ELR (cell line): ENCODE results near the gene NME7.
"Not testable (repeated sequence)": the region's sequence is repeated elsewhere in the genome, so short reads cannot be mapped to it uniquely, and the experiment has no call there.

Experiments
- DNase-seq: peaks from one replicate; pipeline ENCODE4 v3.0.0-alpha.2; 2015; ENCODE audit warnings: low read depth

The NME7 gene

DNA sequence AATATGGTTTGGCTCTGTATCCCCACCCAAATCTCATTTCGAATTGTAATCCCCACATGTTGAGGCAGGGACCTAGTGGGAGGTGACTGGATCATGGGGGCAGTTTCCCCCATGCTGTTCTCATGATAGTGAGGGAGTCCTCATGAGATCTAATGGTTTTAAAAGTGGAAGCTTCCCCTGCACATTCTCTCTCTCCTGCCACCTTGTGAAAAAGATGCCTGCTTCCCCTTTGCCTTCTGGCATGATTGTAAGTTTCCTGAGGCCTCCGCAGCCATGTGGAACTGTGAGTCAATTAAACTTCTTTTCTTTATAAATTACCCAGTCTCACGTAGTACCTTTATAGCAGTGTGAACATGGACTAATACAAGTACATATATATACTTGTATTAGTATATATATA, 25.5 kb downstream of the NME7 start:
- not testable (repeated sequence) for DNase-seq

DNA sequence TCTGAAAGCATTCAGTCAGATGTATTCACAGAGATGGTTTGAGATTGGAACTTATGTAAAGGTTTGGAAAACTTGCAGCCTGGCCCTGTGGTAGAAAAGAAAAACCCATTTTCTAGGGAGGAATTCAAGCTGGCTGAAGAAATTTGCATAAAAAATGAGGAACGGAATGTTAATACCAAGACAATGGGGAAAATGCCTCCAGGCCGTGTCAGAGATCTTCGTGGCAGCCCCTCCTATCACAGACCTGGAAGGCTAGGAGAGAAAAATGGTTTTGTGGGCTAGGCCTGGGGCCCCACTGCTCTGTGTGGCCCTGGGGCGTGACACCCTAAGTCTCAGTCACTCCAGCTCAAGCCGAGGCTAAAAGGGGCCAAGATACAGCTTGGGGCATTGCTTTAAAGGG, 26.7 kb downstream of the NME7 start:
- no peak for DNase-seq

DNA sequence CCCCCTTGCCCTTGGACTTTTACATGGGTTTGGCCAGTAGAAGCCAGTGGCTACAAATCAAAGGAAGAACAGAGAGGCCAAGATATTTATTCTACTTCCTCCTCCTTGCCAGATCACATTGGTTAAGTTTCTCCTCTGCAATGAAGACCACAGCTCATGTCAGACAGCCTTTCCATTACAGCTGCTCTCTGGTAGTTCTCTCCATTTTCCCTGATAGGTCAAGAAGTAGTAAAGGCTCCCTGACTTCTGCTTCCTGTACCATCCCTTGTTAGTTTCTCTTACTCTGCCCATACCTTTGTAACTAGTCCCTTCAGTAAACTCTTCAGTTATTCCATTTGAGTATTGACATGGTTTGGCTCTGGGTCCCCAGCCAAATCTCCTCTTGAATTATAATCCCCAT, 27.8 kb downstream of the NME7 start:
- DNase-seq: no peak

DNA sequence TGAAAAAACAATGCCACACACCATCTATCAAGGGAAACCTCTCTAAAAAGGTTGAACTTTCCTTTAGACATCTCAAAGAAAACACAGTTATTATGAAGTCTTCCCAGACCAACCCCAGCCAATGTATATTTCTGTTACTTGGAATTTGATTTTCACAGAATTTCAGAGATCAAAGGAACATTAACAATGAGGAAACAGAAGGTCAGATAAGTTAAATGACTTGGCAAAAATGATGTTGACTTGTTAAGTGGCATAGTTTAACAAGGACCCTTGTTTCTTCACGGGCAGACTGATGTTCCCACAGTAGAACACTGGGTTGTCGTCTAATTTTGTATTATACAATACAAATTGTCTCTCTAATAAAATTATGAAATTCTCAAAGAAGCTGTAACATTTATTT, 29.0 kb downstream of the NME7 start:
- no peak for DNase-seq

DNA sequence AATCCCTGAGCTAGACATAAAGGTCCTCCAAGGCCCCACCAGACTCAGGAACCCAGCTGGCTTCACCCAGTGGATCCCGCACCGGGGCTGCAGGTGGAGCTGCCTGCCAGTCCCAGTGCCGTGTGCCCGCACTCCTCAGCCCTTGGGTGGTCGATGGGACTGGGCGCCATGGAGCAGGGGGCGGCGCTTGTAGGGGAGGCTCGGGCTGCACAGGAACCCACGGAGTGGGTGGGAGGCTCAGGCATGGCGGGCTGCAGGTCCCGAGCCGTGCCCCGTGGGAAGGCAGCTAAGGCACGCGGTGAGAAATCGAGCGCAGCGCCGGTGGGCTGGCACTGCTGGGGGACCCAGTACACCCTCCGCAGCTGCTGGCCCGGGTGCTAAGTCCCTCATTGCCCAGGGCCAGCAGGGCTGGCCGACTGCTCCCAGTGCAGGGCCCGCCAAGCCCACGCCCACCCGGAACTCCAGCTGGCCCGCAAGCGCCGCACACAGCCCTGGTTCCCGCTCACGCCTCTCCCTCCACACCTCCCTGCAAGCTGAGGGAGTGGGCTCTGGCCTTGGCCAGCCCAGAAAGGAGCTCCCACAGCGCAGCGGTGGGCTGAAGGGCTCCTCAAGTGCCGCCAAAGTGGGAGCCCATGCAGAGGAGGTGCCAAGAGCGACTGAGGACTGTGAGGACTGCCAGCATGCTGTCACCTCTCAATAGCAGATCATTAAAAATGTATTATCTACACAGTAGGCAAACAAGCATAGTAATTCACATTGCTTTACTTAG, 30.5 kb downstream of the NME7 start:
- DNase-seq: not testable (repeated sequence)

DNA sequence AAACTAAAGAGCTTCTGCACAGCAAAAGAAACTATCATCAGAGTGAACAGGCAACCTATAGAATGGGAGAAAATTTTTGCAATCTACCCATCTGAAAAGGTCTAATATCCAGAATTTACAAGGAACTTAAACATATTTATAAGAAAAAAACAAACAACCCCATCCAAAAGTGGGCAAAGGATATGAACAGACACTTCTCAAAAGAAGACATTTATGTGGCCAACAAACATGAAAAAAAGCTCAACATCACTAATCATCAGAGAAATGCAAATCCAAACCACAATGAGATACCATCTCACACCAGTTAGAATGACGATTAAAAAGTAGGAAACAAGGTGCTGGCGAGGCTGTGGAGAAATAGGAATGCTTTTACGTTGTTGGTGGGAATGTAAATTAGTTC, 32.9 kb downstream of the NME7 start:
- DNase-seq: not testable (repeated sequence)

DNA sequence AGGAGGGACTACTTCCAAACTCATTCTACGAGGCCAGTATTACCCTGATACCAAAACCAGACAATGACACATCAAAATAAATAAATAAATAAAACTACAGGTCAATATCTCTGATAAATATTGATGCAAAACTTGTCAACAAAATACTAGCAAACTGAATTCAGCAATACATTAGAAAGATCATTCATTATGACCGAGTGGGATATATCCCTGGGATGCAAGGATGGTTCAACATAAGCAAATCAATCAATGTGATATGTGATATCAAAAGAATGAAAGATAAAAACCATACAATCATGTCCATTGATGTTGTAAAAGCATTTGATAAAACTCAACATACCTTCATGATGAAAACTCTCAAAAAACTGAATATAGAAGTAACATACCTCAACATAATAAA, 36.7 kb downstream of the NME7 start:
- DNase-seq: no peak

DNA sequence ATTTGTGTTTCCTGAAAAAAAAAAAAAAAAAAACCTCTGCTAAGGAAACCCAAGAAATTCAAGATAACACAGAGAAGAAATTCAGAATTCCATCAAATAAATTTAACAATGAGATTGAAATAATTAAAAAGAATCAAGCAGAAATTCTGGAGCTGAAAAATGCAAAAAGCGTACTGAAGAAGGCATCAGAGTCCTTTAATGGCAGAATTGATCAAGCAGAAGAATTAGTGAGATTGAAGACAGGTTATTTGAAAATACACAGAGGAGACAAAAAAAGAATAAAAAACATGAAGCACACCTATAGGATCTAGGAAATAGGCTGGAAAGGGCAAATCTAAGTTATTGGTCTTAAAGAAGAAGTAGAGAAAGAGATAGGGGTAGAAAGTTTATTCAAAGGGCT, 38.2 kb downstream of the NME7 start:
- no peak for DNase-seq

DNA sequence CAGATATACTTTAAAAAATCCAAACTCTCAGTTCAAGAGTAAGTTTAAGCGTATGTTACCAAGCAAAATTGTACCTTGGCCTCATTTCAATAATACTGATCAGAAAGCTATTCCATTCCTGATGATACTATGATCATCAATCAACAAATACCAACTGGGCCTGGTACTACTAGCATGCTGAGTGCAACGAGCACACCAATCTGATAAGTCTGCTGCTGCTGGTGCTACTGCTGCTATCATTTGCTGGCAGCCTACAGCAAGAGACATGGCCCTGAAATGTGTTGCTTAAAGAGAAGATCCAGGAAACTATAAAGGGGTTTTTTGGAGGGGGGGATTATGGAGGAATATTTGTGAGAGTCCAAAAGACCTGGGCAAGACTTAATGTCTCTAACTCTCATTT, 39.7 kb downstream of the NME7 start:
- DNase-seq: no peak

DNA sequence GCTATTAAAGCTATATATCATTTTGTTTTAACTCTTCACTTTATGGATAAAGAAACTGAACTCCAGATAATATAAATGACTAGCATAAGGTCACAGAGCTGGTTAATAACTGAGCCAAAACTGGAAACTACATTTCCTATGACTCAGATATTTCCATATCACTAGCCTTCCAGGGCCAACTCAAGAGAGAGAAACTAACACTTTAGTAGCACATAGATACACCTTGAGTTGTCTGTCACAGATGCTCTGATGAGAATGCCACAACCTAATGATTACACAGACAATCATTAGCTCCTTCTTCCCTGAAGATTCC, 40.7 kb downstream of the NME7 start:
- DNase-seq: peak; percentile 66

DNA sequence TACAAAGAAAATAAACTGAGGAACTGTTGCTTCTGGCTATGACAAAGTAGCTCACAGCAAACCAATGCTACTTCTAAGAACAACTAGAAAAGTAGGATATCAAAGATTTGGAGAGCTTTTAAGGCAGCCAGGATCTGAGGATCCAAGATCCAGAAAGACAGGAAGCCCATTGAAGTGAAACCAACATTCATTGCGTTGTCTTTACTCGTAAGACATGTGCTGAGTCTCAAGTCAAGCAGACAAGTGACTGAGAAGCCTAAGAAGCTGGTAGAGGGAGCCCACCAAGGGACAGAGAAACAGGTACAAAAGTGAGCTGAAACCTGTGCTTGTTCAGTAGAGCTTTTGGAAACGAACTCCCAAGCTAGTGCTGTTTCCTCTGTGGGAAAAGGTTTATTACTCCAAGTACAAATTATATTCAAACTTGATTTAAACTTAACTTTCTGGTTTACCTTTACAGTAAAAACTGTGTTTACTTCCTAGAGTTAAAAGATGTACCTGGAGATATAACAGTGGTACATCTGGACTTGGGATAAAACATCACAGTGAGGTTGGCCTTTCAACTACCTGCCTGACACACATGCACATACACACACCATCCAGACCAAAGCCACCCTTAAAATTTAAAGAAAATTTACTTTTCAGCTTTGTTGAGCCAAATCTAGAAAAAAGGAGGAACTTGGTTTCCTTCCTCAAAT, 41.2 kb downstream of the NME7 start:
- DNase-seq: no peak

DNA sequence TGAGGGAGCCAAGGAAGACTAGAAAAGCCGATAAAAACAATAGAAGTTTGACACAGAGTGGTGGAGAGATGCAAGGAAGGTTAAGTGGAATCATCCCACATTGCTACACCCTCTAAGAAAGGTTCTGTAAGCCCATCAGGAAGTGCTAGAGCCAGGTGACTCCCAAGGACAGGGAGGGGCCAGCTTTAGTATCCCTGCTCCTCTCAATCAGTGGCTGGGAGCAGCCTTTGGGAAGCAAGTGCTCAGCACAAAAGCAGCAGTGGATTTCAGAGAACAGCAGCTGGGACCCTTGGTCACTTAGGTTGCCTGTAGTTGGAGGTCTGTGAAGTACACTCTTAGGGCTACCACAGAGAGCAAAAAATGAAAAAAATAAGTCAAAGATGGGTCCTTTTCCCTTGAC, 42.5 kb downstream of the NME7 start:
- DNase-seq: no peak

DNA sequence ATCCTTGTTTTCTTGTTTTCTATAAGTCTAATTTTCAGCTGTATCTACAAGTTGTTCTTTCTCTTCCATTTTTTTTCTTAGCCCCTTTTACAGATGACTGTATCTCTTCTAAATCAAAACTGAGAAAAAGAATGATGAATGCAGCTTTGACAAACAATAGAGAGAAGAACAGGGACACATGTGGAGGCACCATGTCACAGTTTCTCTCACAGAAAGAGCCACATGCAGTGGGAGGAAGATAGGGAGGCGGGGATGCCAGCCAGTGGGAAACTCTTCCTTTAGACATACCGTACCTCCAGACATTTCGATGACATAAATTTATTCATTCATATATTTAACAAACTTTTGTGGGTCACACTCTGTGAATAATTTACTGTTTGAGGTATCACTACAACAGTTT, 45.5 kb downstream of the NME7 start:
- DNase-seq: no peak

DNA sequence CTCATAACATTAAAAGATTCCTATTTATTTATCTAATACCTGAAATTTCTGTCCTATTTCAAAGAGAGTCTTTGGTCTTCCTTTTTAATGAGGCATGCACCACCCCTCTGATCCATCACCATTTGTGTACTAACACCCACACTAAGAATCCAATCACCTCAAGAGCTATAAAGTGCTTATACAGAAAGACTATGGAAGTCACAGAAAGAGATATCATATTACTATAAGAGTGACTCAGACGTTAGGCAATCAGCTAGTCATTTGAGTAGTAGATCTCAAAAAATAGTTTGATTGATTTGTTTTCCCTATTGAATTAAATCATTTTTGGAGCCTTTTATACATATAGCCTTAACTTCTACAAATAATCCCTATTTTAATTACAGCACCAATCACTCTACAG, 46.1 kb downstream of the NME7 start:
- peak; percentile 75 for DNase-seq

DNA sequence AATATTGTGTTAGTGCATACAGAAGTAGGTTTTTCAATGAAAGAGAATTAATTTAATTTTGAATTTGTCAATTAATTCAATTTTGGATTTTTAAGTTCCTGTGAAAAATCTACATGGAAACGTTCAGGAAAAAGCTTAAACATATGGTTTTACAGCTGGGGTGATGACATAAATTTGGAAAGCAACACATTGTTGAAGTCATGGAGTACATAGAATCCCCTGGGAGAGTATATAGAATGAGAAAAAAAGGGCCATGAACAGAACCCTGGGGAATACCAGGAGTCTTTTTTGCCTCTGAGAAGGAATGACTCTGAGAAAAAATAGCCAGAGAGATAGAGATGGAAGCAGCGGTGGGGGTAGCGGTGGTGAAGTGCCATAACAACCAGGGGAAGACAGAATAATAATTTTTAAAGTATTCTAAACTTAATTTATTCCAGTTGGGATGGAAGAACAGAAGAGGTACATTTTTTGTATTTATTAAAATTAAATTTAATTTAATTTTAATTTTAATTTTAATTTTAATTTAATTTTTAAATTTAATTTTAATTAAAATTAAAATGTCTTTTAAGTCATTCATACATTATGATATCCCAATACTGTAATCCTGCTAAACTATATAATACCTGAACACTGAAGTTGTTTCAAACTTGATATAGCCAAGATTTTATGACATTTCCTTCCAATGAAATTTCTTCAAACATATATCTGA, 48.9 kb downstream of the NME7 start:
- DNase-seq: no peak

DNA sequence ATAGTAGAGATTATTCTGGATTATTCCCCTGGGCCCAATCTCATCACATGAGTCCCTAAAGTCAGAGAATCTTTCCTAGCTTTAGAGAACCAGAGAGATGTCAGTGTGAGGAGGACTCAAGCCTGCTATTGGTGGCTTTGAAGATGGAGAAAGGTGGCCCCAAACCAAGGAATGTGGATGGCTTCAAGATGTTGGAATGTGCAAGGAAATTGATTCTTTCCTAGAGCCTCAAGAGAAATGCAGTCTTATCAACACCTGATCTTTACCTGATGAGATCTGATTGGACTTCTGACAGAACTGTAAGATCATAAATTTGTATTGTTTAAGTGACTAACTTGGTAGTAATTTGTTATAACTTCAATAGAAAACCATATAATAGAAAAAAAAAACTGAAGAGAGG, 51.0 kb downstream of the NME7 start:
- peak; percentile 4 for DNase-seq

DNA sequence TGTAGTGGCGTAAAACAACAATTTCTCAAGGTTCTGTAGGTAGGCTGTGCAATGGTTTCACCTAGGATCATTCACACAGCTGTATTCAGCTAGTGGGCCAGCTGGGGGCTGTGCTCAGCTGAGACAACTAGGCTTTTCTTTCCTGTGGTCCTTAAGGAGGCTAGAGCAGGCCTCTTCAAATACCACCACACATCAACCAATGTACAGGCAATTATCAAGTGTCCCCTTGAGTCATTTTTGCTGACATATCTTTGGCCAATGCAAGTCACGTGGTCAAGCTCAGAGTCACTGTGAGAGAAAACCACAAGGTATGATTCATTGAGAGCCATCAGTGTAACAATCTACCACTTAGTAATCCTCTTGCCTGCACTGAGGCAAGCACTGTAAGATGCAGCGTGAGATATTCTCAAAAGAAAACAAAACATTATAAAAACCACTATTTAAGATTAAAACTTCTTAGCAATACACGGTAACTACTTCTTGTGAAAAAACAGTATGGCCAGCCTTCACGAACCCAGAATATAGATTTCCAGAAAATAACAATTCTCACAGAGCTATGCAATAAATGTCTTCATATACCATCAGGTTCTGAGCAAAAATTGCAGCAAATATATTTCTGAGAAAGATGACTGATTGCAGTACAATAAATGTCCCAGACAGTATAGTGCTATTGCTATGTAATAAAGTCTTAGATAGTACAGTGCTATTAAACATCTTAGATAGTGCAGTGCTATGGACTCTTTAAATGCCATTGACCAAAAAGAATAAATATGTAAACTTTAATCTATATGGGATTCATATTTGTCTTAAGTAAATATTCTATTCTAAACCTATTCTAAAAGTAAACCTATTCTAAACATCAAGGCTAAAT, 55.3 kb downstream of the NME7 start:
- DNase-seq: peak; percentile 97

DNA sequence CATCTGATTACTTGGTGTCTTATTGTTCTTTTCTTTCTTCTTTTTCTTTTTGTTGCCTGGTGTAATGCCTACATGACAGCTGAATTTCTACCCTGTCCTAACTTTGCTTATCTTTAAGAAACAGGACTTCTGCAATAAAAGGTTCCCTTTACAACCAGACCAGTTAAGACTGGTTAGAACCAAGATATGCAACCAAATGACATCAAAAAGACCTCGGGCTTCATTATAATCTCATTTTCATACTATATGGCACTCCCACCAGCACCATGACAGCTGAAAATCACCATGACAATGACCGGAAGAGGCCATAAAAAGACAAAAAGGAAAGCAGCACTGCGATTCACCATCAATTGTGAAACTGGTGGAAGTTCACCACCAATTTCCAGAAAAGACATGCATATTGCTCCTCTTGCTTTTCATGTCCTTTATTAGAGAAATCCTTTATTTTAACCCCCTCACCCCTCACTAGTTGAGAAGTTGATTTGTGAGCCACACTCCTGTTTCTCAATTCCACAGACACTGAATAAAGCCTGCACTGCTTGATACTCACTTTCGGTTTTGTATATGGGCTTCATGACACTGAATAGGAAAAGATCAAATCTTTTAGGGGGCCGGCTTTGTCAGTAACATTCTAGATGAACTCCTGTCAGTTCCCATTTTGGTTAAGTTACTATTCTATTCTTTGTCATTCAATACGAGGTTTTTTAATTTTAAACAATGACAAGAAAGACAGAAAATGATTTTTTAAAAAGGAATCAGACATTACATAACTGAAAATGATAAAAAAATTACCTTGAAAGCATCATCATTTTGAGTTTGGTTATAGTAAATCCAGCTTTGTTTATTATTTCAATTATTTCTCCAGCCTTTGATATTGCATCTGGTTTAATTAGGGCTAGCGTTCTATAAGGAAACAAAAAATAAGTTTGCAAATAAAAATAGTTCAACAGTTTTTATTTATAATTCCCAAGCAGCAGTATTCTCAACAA, 58.1 kb downstream of the NME7 start:
- DNase-seq: no peak

DNA sequence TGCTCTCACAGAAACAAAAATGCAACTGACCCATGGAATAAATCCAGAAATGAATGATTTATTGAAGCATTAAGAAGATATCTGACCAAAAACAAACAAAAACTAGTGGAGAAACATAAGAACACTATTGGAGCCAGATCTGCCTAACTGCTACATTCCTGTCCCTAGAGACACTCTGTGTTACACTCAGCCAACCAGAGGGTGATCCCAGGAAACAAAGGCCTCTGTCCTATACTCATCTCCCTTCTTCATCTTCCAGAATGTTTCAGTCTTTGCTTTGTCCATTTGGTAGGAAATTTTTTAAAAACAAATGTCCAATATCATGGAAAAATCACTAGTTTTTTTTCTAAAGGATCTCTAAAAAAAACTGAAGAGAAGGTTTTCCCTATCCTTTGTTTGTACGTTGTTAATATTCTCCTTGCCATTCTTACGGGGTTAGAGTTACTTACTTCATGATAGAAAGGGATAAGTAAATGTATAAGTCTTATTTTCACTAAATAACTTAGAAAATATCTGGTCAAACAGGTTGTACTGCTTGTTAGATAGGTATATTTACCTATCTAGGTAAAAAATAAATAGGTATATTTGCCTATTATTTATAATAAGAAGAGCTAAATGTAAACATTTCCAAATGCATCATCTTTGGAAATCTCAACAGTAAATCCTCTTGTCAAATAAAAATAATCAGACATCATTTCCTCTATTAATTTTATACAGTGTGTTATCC, 59.1 kb downstream of the NME7 start:
- no peak for DNase-seq

DNA sequence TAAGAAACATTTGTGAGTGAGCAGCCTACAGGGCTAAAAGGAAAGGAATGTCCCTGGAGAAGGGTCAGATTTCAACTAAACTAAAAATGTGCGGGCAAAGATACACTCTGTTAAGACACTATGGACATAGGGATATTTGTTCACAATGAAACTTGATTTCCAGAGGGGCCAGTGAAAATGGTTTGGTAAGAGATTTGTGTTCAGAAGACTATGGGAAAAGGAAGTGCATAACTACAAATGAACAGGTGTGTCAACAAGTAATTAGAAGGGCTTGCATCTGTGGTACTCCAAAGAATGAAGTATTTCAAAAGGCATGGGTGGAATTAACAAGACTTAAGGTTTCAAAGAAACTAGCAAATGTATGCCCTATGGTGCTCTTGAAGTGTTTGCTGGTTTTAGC, 60.4 kb downstream of the NME7 start:
- no peak for DNase-seq

DNA sequence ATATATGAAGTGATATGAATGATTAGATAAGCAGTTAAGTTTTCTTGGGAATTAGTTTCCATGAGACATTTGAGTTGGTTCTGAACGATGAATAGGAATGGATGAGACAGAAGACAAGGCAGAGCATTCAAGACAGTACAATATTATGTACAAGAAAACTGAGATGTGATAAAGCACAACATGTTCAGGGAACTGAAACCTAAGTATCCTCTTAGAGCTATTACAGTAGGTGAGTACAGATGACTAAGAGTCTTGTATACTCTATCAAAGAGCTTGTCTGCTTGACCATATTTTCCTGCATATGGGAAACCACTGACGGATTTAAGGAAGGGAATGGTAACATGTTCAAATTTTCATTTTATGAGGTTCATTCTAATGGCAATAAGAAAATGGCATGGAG, 61.6 kb downstream of the NME7 start:
- no peak for DNase-seq
